Activated T-helper 2 cell treated with anti-CD3 and anti-CD28 coated beads, Interferon-gamma antibody, Interleukin-2, Interleukin-4, amounts not matched to agents 10 μg/mL and 5 μg/mL and 100 μg/mL, durations not matched to agents 14 hours and 24 hours and 36 hours (primary cell): ENCODE results near the gene GET4. TPM values are rescaled to one million over a fixed set of nuclear protein-coding genes. Genes with fewer than 3 reads are reported as not detected.
"Not testable (repeated sequence)": the region's sequence is repeated elsewhere in the genome, so short reads cannot be mapped to it uniquely, and the experiment has no call there.

Experiments
- DNase-seq: peaks from one replicate; pipeline ENCODE4 v3.0.0; 2021; ENCODE audit warnings: low spot score
- H3K27ac Mint-ChIP-seq: one replicate; pipeline ENCODE4 v1.8.0; 2021; ENCODE audit warnings: mixed read lengths
- H3K27me3 Mint-ChIP-seq: one replicate; pipeline ENCODE4 v1.8.0; 2021; ENCODE audit warnings: low read depth, mixed read lengths
- H3K36me3 Mint-ChIP-seq: one replicate; pipeline ENCODE4 v1.8.0; 2021; ENCODE audit warnings: low read depth, mixed read lengths
- H3K4me1 Mint-ChIP-seq: one replicate; pipeline ENCODE4 v1.8.0; 2021; ENCODE audit warnings: low read depth, mixed read lengths
- H3K4me3 Mint-ChIP-seq: one replicate; pipeline ENCODE4 v1.8.0; 2021; ENCODE audit warnings: low read depth, mild to moderate bottlenecking, moderate library complexity, mixed read lengths
- H3K9me3 Mint-ChIP-seq: one replicate; pipeline ENCODE4 v1.8.0; 2021; ENCODE audit warnings: mixed read lengths
- intact Hi-C: fragments of 100-400 bp; cut with micrococcal nuclease; formaldehyde crosslinking; loops from one replicate; pipeline ENCODE4 v1.15.1; 2023
- total RNA-seq: library from RNA; stranded (reverse); gene quantifications from 2 replicates; pipeline ENCODE4 v1.2.3, GENCODE V29; 2022

The GET4 gene
- total RNA-seq, 1 donor from 2014 or later = 32.2 TPM

DNA sequence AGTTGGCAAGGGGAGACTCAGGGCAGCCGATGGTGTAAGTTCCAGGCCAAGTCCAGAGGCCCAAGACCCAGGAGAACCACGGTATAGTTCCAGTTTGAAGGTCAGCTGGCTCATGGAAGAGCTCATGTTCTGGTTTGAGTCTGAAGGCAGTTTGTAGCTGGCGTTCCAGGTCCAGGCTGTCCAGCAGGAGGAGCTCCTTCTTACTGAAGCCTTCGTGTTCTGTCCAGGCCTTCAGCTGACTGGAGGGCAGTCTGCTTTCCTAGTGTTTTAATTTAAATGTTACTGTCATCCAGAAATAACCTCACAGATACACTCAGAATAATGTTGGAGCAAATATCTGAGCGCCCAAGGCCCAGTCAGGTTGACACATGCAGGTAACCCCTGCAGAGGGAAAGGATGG lies 39.9 kb upstream of the GET4 start:
- Mint-ChIP-seq H3K4me1 (peaks cover 16% of the 10 kb centered on the region), H3K27ac (no peak overlapping the region), H3K4me3 (no peak overlapping the region), H3K27me3 (no peaks in the 10 kb centered on the region), H3K9me3 (no peaks in the 10 kb centered on the region), H3K36me3 (peaks cover 31% of the 10 kb centered on the region)
- intact Hi-C loops = no loop called here
- no peak for DNase-seq

DNA sequence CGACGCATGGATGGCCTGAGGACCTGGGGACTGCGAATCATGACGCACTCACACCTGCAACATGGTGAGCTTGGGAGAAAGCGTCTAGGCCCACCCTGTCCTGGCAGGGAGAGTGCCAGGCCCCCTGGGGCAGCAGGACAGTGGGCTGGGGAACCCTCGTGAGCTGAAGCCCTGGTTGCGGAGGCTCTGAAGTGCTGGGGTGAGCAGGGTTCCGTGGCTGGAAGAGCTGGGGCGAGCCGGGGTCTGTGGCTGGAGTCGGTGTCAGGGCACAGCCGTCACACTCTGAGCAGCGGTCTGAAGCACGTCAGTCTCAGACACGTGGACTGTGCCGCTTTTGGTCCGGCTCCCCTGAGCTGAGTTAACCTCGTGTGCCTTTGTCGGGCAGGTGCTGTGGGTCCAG lies 39.4 kb upstream of the GET4 start:
- Mint-ChIP-seq H3K27ac (no peak overlapping the region), H3K27me3 (no peaks in the 10 kb centered on the region), H3K4me1 (peaks cover 11% of the 10 kb centered on the region), H3K4me3 (no peak overlapping the region), H3K36me3 (peaks cover 37% of the 10 kb centered on the region), H3K9me3 (no peaks in the 10 kb centered on the region)
- DNase-seq = no peak
- intact Hi-C loops = no loop called here

DNA sequence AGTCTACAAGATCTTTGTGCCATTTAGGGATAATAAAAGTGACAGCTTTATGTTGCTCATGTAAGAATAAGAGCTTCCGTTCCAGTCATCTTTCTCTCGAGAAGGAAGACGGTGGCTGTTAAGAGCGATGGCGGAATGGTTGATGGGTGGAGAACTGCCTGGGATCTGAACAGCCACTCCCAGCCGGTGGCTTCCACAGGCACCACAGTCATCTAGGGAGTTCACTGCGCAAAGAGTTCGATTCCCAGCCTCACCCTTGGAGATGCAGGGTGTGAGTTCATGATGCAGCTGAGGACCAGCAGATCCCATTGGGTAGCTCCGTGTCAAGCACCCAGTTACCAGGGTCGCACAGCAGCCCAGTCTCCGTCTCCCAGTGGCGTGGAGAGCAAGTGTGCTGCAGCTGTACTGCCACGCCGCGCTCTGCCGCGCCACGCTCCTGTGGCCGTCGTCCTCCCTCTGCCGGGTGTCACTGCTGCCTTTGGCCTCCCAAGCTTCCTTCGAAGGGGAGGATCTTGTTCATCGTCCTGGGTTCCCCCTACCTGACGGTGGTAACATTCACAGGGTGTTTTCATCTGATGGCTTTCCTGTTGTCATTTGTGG lies 36.3 kb upstream of the GET4 start:
- no peaks in the 10 kb centered on the region for H3K9me3 Mint-ChIP-seq
- H3K27ac Mint-ChIP-seq = no peak overlapping the region
- H3K4me1 Mint-ChIP-seq = no peaks in the 10 kb centered on the region
- peaks cover 46% of the 10 kb centered on the region for H3K36me3 Mint-ChIP-seq
- no peak for DNase-seq
- H3K4me3 Mint-ChIP-seq = no peak overlapping the region
- intact Hi-C loops = no loop called here
- no peaks in the 10 kb centered on the region for H3K27me3 Mint-ChIP-seq

DNA sequence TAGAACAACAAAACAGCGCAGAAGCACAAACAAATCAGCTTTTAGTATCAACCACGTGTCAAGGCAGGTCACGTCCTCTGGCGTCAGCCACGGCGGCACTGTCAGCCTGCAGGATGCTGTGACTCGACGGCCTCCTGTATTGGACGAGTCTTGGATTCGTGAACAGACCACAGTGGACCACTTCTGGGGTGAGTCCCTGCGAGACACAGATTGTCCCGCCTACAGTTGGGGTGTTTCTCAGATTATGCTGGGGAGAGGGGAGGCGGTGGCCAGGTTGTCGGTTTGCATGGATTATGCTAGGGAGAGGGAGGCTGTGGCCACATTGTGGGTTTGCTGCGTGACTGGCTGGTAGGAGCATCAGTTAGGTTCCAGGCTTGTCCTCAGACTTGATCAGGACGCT lies 34.4 kb upstream of the GET4 start:
- no peaks in the 10 kb centered on the region for H3K4me1 Mint-ChIP-seq
- intact Hi-C loops = no loop called here

DNA sequence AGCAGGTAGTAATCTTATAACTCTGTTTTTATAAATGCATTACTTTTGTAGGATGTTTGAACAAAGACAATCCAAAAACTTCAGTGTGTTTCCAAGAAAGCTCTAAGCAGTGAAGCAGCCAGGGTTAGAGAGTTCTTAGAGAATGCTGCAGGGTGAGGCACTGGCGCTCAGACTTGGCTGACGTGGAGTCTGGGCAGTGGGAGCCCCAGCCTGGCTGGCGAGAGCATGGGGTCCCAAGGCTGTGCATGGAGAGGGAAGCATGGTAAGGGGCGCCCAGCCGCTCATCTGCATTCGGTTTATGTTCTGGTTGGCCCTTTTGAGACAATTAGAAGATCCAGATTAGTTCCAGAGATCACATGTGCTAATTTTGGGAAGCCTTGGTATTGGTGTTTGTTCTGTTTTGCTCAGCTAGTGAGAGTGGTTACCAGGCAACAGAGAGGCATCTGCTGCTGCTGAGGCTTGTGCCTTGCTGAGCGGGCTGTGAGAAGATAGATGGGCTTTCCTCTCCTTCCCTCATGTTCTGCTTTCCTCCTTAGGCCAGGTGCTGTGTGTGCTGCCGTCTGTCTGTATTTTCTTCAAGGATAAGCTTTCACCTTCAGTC lies 33.8 kb upstream of the GET4 start:
- H3K4me3 Mint-ChIP-seq = no peak overlapping the region
- no peaks in the 10 kb centered on the region for H3K27me3 Mint-ChIP-seq
- H3K36me3 Mint-ChIP-seq = peaks cover 42% of the 10 kb centered on the region

More for the DNA sequence above, 34.4 kb upstream of the GET4 start:
- Mint-ChIP-seq H3K4me3 (no peak overlapping the region), H3K27ac (no peak overlapping the region), H3K9me3 (no peaks in the 10 kb centered on the region), H3K36me3 (peaks cover 42% of the 10 kb centered on the region), H3K27me3 (no peaks in the 10 kb centered on the region)
- DNase-seq = no peak

DNA sequence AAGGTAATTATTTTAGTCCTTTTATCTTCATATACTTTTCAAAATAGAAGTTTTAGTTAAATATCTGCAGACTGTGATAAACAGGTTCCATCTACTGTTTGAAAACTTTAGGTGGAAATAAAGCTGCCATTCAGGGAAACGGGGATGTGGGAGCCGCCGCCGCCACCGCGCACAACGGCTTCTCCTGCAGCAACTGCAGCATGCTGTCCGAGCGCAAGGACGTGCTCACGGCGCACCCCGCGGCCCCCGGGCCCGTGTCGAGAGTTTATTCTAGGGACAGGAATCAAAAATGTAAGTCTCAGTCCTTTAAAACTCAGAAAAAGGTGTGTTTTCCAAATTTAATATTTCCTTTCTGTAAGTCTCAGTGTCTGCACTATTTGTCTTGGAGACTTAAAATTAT lies 33.1 kb upstream of the GET4 start:
- peaks cover 44% of the 10 kb centered on the region for H3K36me3 Mint-ChIP-seq
- H3K27ac Mint-ChIP-seq = no peak overlapping the region
- H3K4me1 Mint-ChIP-seq = no peaks in the 10 kb centered on the region
- intact Hi-C loops = no loop called here
- no peak for DNase-seq
- H3K9me3 Mint-ChIP-seq = no peaks in the 10 kb centered on the region
- no peaks in the 10 kb centered on the region for H3K27me3 Mint-ChIP-seq
- H3K4me3 Mint-ChIP-seq = no peak overlapping the region

More for the DNA sequence above, 33.8 kb upstream of the GET4 start:
- Mint-ChIP-seq H3K9me3 (no peaks in the 10 kb centered on the region), H3K27ac (no peak overlapping the region), H3K4me1 (no peaks in the 10 kb centered on the region)
- intact Hi-C loops = no loop called here
- DNase-seq = no peak

DNA sequence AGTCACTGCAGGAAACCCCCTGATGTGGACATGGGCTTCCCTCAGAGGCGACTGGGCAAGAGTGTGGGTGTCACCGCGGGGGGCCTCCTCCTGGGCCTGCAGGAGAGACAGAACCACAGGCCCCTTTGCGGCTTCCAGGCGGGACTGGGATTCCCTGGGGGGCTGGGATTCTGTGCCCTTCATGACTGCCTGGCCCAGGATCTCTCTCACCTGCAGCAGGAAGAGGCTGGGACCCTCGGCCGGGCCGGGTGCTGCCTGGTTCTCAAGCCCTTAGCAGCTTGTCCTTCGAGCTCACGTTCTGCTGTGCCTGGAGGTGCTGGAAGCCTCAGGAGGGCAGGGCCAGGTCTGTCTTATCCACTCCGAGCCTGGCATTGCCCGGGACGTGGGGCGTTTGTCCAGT lies 32.3 kb upstream of the GET4 start:
- H3K4me3 Mint-ChIP-seq = no peak overlapping the region
- intact Hi-C loops = no loop called here

DNA sequence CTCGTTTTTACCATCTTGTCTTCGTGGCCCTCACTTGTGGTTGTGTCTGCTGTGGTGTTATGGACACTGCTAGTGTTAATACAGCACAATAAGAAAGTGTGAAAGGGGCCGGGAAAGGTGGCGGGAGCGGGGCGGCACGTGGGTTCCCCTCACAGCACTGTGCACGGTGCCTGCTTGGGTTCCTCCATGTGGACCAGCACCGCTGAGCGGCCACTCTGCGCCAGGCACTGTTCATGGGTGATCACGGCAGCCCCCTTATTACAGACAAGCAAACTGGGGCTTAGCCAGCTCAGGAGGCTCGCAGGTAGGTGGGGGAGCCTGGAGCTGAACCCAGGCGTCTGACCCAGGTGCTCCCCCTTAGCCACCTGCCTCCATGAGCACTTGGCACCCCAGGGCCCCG lies 31.8 kb upstream of the GET4 start:
- Mint-ChIP-seq H3K36me3 (peaks cover 48% of the 10 kb centered on the region), H3K4me3 (no peak overlapping the region), H3K27ac (no peak overlapping the region), H3K27me3 (no peaks in the 10 kb centered on the region), H3K4me1 (no peaks in the 10 kb centered on the region), H3K9me3 (no peaks in the 10 kb centered on the region)
- intact Hi-C loops = no loop called here
- no peak for DNase-seq

More for the DNA sequence above, 32.3 kb upstream of the GET4 start:
- Mint-ChIP-seq H3K4me1 (no peaks in the 10 kb centered on the region), H3K27ac (no peak overlapping the region), H3K9me3 (no peaks in the 10 kb centered on the region), H3K36me3 (peaks cover 46% of the 10 kb centered on the region), H3K27me3 (no peaks in the 10 kb centered on the region)
- DNase-seq = no peak

DNA sequence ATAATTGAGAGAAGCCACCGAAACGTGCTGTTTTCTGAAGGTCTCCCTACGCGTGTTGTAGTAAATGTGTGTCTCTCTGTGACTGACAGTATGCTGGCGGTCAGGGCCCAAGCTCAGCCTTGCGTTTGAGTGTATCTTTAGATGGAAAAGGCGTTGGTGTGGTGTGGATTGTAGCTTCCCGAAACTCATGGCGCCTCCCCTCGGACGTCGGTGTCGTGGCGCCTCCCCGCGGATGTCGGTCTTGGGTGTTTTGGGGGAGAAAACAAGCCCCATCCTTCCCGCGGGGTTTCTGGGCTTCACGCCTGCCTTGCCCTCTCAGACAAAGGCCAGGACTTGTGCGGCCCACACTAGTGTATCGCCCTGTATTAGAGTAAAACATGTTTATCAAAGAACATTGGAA lies 31.3 kb upstream of the GET4 start:
- H3K36me3 Mint-ChIP-seq = peaks cover 48% of the 10 kb centered on the region
- intact Hi-C loops = no loop called here
- no peaks in the 10 kb centered on the region for H3K27me3 Mint-ChIP-seq
- no peak for DNase-seq
- no peaks in the 10 kb centered on the region for H3K4me1 Mint-ChIP-seq
- H3K27ac Mint-ChIP-seq = no peak overlapping the region
- no peak overlapping the region for H3K4me3 Mint-ChIP-seq
- H3K9me3 Mint-ChIP-seq = no peaks in the 10 kb centered on the region

DNA sequence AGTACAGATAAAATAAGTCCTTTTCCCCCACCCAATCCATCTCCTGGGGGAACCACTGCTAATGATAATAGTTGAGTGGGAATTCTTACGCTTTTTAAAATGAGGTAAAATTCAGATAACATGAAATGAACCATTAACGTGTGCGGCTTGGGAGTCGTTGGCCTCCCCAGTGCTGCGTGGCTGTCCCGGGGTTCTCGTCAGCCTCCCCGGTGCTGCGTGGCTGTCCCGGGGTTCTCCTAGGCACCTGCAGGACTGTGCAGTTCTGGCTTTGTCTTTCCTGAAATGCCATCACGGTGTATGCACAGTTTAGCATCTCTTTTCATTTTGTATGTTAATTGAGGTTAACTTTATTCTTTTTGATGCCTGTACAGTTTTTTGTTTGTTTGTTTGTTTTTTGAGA lies 30.6 kb upstream of the GET4 start:
- Mint-ChIP-seq H3K4me3 (no peak overlapping the region), H3K9me3 (no peaks in the 10 kb centered on the region), H3K36me3 (peaks cover 44% of the 10 kb centered on the region), H3K4me1 (no peaks in the 10 kb centered on the region), H3K27me3 (no peaks in the 10 kb centered on the region), H3K27ac (no peak overlapping the region)
- intact Hi-C loops = no loop called here
- DNase-seq = no peak

DNA sequence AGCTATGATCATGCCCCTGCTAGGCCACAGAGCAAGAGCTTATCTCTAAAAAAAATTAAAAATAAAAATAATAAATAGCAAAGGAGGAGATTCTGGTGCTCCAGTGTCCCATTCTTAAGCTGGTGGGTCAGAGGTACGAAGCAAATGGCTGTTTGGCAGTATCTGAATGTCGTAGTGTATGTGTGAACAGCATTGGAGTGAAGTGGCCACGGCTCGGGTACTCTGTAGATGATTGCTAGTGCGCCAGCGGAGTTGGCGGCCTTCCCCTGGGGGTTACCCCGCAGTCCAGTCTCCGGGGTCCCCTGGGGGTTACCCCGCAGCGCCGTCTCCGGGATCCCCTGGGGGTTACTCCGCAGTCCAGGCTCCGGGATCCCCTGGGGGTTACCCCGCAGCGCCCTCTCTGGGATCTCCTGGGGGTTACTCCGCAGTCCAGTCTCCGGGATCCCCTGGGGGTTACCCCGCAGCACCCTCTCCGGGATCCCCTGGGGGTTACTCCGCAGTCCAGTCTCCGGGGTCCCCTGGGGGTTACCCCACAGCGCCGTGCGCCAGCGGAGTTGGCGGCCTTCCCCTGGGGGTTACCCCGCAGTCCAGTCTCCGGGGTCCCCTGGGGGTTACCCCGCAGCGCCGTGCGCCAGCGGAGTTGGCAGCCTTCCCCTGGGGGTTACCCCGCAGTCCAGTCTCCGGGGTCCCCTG lies 29.2 kb upstream of the GET4 start:
- H3K4me3 Mint-ChIP-seq, H3K27me3 Mint-ChIP-seq, intact Hi-C loops, H3K9me3 Mint-ChIP-seq, H3K27ac Mint-ChIP-seq, H3K4me1 Mint-ChIP-seq, DNase-seq: not testable (repeated sequence)
- H3K36me3 Mint-ChIP-seq = peaks cover 38% of the 10 kb centered on the region

DNA sequence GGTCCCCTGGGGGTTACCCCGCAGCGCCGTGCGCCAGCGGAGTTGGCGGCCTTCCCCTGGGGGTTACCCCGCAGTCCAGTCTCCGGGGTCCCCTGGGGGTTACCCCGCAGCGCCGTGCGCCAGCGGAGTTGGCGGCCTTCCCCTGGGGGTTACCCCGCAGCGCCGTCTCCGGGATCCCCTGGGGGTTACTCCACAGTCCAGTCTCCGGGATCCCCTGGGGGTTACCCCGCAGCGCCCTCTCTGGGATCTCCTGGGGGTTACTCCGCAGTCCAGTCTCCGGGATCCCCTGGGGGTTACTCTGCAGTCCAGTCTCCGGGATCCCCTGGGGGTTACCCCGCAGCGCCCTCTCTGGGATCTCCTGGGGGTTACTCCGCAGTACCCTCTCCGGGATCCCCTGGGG lies 28.6 kb upstream of the GET4 start:
- H3K9me3 Mint-ChIP-seq, H3K4me3 Mint-ChIP-seq, DNase-seq, H3K27me3 Mint-ChIP-seq, H3K4me1 Mint-ChIP-seq, H3K27ac Mint-ChIP-seq, intact Hi-C loops: not testable (repeated sequence)
- H3K36me3 Mint-ChIP-seq = peaks cover 35% of the 10 kb centered on the region

DNA sequence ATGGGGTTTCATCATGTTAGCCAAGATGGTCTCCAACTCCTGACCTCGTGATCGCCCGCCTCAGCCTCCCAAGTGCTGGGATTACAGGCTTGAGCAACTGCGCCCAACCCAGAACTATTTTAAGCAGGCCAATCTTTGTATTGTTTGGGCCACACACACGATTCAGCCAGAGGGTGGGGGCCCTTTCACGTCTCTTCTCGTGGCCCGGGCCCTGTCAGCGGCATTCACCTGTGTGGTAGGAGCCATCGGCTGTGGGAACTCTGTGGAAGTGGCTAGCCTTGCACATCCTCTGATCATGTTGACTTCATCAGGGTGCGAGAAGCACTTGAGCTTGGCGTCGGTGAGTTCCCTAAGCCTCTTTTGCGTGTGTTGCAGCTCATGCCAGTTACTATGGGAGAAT lies 27.2 kb upstream of the GET4 start:
- DNase-seq = no peak
- Mint-ChIP-seq H3K4me1 (no peaks in the 10 kb centered on the region), H3K9me3 (no peaks in the 10 kb centered on the region), H3K27me3 (no peaks in the 10 kb centered on the region), H3K4me3 (no peak overlapping the region), H3K27ac (no peak overlapping the region), H3K36me3 (peaks cover 34% of the 10 kb centered on the region)
- intact Hi-C loops = no loop called here
